Measurements from ENCODE around the gene MTHFSD. TPM values are rescaled to one million over a fixed set of nuclear protein-coding genes. Genes with fewer than 3 reads are reported as not detected.

The MTHFSD gene
- total RNA-seq, 4 donors from 2014 or later = 22.7 to 40.8 (median 25.4) TPM

DNA sequence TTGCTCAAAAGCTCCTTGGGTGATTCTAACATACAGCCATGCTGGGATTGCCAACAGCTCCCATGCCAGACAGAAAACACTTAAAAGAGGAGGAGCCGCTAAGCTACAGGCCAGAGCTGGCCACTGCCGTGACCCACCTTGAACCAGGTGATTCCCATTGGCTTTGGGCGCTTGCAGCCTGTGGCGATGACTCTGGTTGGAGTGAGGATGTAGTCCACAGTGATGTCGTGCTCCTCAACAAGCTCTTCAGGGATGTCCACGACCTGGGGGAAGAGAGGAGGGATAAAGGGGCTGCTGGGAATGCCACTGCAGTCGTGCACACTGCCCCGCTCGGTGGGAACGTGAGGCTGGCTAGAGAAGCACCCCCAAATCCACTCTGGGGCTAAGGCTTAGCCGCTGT is 13.5 kb downstream of the MTHFSD start:
- Histone ChIP-seq H3K36me3 (peaks cover 0 to 97% (median 34%) of the 10 kb centered on the region in 3 donors), H3K27ac (no peak overlapping the region), H3K4me1 (peaks cover 0 to 5% (median 0%) of the 10 kb centered on the region in 4 donors), H3K27me3 (no peaks in the 10 kb centered on the region), H3K9me3 (no peaks in the 10 kb centered on the region), H3K4me3 (no peak overlapping the region)
- TF ChIP-seq, protein P1, sequence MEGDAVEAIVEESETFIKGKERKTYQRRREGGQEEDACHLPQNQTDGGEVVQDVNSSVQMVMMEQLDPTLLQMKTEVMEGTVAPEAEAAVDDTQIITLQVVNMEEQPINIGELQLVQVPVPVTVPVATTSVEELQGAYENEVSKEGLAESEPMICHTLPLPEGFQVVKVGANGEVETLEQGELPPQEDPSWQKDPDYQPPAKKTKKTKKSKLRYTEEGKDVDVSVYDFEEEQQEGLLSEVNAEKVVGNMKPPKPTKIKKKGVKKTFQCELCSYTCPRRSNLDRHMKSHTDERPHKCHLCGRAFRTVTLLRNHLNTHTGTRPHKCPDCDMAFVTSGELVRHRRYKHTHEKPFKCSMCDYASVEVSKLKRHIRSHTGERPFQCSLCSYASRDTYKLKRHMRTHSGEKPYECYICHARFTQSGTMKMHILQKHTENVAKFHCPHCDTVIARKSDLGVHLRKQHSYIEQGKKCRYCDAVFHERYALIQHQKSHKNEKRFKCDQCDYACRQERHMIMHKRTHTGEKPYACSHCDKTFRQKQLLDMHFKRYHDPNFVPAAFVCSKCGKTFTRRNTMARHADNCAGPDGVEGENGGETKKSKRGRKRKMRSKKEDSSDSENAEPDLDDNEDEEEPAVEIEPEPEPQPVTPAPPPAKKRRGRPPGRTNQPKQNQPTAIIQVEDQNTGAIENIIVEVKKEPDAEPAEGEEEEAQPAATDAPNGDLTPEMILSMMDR (IDR thresholded peaks at IDR 0.05) = no peak
- TF ChIP-seq POLR2A (IDR thresholded peaks at IDR 0.05) = no peak
- no peak for TF ChIP-seq EP300 (IDR thresholded peaks at IDR 0.05)
- DNase-seq (ENCODE audit: low spot score in 2 of 2) = no peak
- WGBS, 2 donors = 88 to 92% methylated on average over 11 of the region's 11 CpGs

DNA sequence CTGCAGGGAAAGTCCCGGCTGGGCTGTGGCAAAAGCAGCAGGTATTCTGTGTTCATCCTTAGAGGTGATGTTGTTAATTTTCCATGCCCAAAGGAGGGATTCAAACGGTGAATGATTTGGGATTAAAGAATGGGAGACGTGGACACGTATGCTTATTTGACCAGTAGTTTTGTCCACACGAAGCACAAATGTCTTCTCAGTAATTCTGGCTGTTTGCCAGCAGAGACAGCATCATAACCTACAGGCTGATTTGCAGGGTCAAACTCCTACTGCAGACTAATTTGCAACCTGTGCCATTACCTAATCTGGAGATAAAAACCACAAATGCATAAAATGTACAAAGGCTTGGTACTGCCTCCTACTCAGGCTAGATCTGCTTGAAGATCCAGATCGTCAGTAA is 14.1 kb downstream of the MTHFSD start:
- Histone ChIP-seq H3K27ac (no peak overlapping the region), H3K4me1 (no peaks in the 10 kb centered on the region), H3K27me3 (no peaks in the 10 kb centered on the region), H3K9me3 (no peaks in the 10 kb centered on the region), H3K4me3 (no peak overlapping the region), H3K36me3 (peaks cover 0 to 97% (median 34%) of the 10 kb centered on the region in 3 donors)
- TF ChIP-seq EP300 (IDR thresholded peaks at IDR 0.05) = no peak
- TF ChIP-seq POLR2A (IDR thresholded peaks at IDR 0.05) = no peak
- TF ChIP-seq, protein P1 (IDR thresholded peaks at IDR 0.05) = no peak
- 76 to 85% methylated on average over 6 of the region's 6 CpGs for WGBS, 2 donors
- DNase-seq (ENCODE audit: low spot score in 2 of 2) = no peak

DNA sequence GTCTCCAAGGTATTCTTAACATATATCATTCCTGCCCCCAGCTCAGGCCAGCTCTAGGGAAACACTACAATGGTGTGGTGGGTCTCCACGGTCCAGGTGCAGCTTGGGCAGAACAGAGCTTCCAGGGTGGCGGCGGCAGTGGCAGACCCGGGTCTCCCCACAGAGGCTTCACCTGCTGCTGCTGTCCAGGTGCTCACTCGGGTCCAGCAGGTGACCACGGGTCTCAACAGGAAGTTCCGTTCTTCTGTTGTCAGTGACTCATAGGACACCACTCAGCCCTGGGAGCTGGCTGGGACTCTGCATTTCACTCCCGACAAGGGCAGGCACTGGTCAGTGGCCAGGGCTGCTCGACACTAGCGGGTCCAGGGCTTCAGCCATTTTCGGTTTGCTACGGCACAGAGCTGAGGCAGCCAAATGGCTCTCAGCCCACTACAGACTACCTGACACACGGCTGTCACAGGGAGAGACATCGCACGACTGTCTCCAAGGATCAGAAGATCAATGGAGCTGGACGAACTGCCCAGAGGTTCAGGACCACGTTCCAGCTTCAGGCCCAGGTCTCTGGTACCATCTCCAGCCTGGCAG is 16.7 kb downstream of the MTHFSD start:
- no peaks in the 10 kb centered on the region for H3K27me3 ChIP-seq
- no peaks in the 10 kb centered on the region for H3K9me3 ChIP-seq
- peaks cover 0 to 96% (median 34%) of the 10 kb centered on the region in 3 donors for H3K36me3 ChIP-seq
- DNase-seq (ENCODE audit: low spot score in 2 of 2) = no peak
- no peaks in the 10 kb centered on the region for H3K4me1 ChIP-seq
- TF ChIP-seq EP300 (IDR thresholded peaks at IDR 0.05) = no peak
- TF ChIP-seq POLR2A (IDR thresholded peaks at IDR 0.05) = no peak
- TF ChIP-seq, protein P1 (IDR thresholded peaks at IDR 0.05) = no peak
- WGBS, 2 donors = 92 to 96% methylated on average over 14 to 17 of the region's 17 CpGs
- H3K4me3 ChIP-seq = no peak overlapping the region
- H3K27ac ChIP-seq = no peak overlapping the region

DNA sequence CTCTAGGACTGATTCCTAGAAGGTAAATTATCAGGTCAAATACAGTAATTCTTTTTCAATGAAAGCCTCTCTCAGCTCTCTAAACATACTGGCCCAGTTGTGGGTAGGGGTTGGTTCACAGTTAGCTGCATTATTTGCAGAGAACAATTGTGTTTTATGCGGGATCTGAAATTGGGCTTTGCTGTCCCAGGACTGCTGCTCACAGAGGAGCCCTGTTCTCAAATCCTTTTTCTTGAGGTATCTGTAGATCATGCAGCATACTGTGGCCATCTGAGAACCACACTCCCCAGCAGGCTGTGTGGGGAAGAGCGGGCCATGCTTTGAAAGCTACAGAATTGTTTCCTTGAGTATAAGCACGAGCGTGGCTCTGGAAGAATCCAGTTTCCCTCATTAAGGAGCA is 17.5 kb downstream of the MTHFSD start:
- Histone ChIP-seq H3K9me3 (no peaks in the 10 kb centered on the region), H3K36me3 (peaks cover 0 to 96% (median 34%) of the 10 kb centered on the region in 3 donors), H3K4me3 (no peak overlapping the region), H3K27ac (no peak overlapping the region), H3K4me1 (no peaks in the 10 kb centered on the region), H3K27me3 (no peaks in the 10 kb centered on the region)
- WGBS, 2 donors = 54 to 72% methylated on average over 4 of the region's 4 CpGs
- no peak for DNase-seq (ENCODE audit: low spot score in 2 of 2)
- TF ChIP-seq POLR2A (IDR thresholded peaks at IDR 0.05) (no peak), EP300 (IDR thresholded peaks at IDR 0.05) (no peak)
- TF ChIP-seq, protein P1 (IDR thresholded peaks at IDR 0.05) = no peak

DNA sequence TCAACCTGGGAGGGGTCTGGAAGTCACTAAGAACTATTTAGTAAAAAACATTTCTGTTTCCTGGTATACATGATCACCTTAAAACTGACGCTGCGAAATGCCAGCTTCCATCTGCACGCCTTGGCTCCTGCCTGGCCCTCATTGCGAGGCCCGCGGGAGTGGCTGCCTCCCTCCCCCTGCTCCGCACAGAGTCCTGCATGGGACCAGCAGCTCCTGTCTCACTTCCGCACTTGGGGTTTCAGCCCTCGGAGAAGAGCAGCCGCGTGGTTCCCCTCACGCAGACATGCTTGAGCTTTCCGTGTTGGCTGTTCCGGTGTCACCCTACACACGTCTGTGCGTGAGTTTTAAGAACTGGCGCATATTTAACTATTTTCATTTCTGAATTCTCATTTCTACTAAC is 18.4 kb downstream of the MTHFSD start:
- DNase-seq (ENCODE audit: low spot score in 2 of 2) = no peak
- Histone ChIP-seq H3K4me3 (no peak overlapping the region), H3K9me3 (no peaks in the 10 kb centered on the region), H3K4me1 (peaks cover 0 to 1% (median 0%) of the 10 kb centered on the region in 4 donors), H3K36me3 (peaks cover 0 to 96% (median 31%) of the 10 kb centered on the region in 3 donors), H3K27me3 (no peaks in the 10 kb centered on the region), H3K27ac (no peak overlapping the region)
- WGBS, 2 donors = 93 to 94% methylated on average over 17 of the region's 17 CpGs
- no peak for TF ChIP-seq EP300 (IDR thresholded peaks at IDR 0.05)
- TF ChIP-seq, protein P1 (IDR thresholded peaks at IDR 0.05) = no peak
- TF ChIP-seq POLR2A (IDR thresholded peaks at IDR 0.05) = no peak

Measured in tibial nerve (tissue), 4 donors.